LNCAP (cell line): Measurements from ENCODE around the gene ALG9.

Experiments used
- TF ChIP-seq, protein P1 (sequence below): fragments of 450-650 bp; IDR thresholded peaks from 2 replicates; pipeline ENCODE4 v1.5.1; 2017; ENCODE audit warnings: mild to moderate bottlenecking

The ALG9 gene

GRCh38 chr11:111765984-111766833 is 105.2 kb downstream of the ALG9 start, which contains the start of gene PPP2R1B:
Gene PPP2R1B, minus strand, starts transcription at chr11:111766389. Its CDS starts 28 bp downstream, at chr11:111766361.
- TF ChIP-seq, protein P1, sequence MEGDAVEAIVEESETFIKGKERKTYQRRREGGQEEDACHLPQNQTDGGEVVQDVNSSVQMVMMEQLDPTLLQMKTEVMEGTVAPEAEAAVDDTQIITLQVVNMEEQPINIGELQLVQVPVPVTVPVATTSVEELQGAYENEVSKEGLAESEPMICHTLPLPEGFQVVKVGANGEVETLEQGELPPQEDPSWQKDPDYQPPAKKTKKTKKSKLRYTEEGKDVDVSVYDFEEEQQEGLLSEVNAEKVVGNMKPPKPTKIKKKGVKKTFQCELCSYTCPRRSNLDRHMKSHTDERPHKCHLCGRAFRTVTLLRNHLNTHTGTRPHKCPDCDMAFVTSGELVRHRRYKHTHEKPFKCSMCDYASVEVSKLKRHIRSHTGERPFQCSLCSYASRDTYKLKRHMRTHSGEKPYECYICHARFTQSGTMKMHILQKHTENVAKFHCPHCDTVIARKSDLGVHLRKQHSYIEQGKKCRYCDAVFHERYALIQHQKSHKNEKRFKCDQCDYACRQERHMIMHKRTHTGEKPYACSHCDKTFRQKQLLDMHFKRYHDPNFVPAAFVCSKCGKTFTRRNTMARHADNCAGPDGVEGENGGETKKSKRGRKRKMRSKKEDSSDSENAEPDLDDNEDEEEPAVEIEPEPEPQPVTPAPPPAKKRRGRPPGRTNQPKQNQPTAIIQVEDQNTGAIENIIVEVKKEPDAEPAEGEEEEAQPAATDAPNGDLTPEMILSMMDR: no peak

GRCh38 chr11:111765320-111765983 is 105.9 kb downstream of the ALG9 start:
- TF ChIP-seq, protein P1: no peak

- TF ChIP-seq, protein P1: no peak
These were observed 106.8 kb downstream of the ALG9 start for GRCh38 chr11:111764621-111765020.

- TF ChIP-seq, protein P1: no peak
These were observed 108.3 kb downstream of the ALG9 start for GRCh38 chr11:111762981-111763643.

DNA sequence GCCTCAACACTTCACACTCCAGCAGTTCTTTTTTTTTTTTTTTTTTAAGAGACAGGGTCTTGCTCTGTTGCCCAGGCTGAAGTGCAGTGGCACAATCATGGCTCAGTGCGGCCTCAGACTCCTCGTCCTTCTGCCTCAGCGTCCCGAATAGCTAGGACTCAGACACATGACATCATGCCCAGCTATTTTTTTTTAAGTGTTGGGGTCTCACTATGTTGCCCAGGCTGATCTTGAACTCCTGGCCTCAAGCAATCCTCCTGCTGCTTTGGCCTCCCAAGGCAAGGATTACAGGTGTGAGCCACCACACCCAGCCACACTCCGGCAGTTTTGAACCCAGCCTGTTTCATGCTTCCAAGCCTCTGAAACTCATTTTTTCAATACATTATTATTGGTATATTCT is 108.9 kb downstream of the ALG9 start:
- TF ChIP-seq, protein P1: no peak

- TF ChIP-seq, protein P1: no peak
These were observed 110.3 kb downstream of the ALG9 start for GRCh38 chr11:111761036-111761435.

DNA sequence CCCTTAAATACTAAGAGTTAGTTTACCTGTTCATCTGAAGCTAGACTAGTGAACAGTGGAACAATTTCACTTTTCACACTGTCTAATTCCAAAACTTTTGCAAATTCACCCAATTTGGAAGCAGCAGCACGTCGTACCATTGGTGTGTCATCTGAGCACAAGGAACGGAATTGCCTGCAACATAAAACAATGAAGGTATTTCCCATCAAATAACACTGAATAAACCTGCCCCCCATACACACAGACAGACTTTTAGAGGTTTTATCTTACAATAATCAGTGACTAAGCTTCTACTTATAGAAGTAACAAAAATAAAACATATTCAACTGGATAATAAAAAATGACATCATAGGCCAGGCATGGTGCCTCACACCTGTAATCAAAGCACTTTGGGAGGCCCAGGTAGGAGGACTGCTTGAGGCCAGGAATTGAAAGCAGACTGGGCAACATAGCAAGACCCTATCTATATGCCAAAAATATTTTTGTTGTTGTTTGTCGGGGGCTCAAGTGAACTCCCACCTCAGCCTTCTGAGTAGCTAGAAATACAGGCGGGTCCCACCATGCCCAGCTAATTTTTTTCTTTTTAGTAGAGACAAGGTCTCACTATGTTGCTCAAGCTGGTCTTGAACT is 111.5 kb downstream of the ALG9 start:
- TF ChIP-seq, protein P1: no peak
